ENCODE data around the gene ACOD1. TPM values are rescaled to one million over a fixed set of nuclear protein-coding genes. Genes with fewer than 3 reads are reported as not detected.

The ACOD1 gene
- total RNA-seq, 1 donor from 2014 or later = not detected

GRCh38 chr13:76974618-76974975 lies 26.3 kb downstream of the ACOD1 start:
- Mint-ChIP-seq H3K9me3 (ENCODE audit: low read depth) (no peaks in the 10 kb centered on the region), H3K27me3 (ENCODE audit: low read depth) (peaks cover 27% of the 10 kb centered on the region), H3K4me3 (ENCODE audit: unreplicated experiment) (no peak overlapping the region), H3K4me1 (ENCODE audit: low read depth) (peaks cover 6% of the 10 kb centered on the region), H3K27ac (ENCODE audit: unreplicated experiment) (no peak overlapping the region), H3K36me3 (ENCODE audit: low read depth) (no peaks in the 10 kb centered on the region)
- no peak for DNase-seq (ENCODE audit: low spot score)
- TF ChIP-seq CTCF (IDR thresholded peaks at IDR 0.05) = no peak

GRCh38 chr13:76975863-76976262 lies 27.6 kb downstream of the ACOD1 start:
- H3K27ac Mint-ChIP-seq (ENCODE audit: unreplicated experiment) = no peak overlapping the region
- peaks cover 30% of the 10 kb centered on the region for H3K27me3 Mint-ChIP-seq (ENCODE audit: low read depth)
- no peak for DNase-seq (ENCODE audit: low spot score)
- H3K4me3 Mint-ChIP-seq (ENCODE audit: unreplicated experiment) = no peak overlapping the region
- H3K36me3 Mint-ChIP-seq (ENCODE audit: low read depth) = no peaks in the 10 kb centered on the region
- peaks cover 8% of the 10 kb centered on the region for H3K4me1 Mint-ChIP-seq (ENCODE audit: low read depth)
- H3K9me3 Mint-ChIP-seq (ENCODE audit: low read depth) = no peaks in the 10 kb centered on the region
- TF ChIP-seq CTCF (IDR thresholded peaks at IDR 0.05) = no peak

GRCh38 chr13:76976490-76976889 lies 28.2 kb downstream of the ACOD1 start:
- no peak for DNase-seq (ENCODE audit: low spot score)
- Mint-ChIP-seq H3K36me3 (ENCODE audit: low read depth) (no peaks in the 10 kb centered on the region), H3K4me3 (ENCODE audit: unreplicated experiment) (no peak overlapping the region), H3K9me3 (ENCODE audit: low read depth) (no peaks in the 10 kb centered on the region), H3K27ac (ENCODE audit: unreplicated experiment) (no peak overlapping the region), H3K4me1 (ENCODE audit: low read depth) (peaks cover 8% of the 10 kb centered on the region), H3K27me3 (ENCODE audit: low read depth) (peaks cover 35% of the 10 kb centered on the region)
- no peak for TF ChIP-seq CTCF (IDR thresholded peaks at IDR 0.05)

GRCh38 chr13:76976929-76977328 lies 28.6 kb downstream of the ACOD1 start:
- Mint-ChIP-seq H3K9me3 (ENCODE audit: low read depth) (no peaks in the 10 kb centered on the region), H3K27me3 (ENCODE audit: low read depth) (peaks cover 39% of the 10 kb centered on the region), H3K36me3 (ENCODE audit: low read depth) (no peaks in the 10 kb centered on the region), H3K27ac (ENCODE audit: unreplicated experiment) (no peak overlapping the region), H3K4me3 (ENCODE audit: unreplicated experiment) (no peak overlapping the region), H3K4me1 (ENCODE audit: low read depth) (peaks cover 8% of the 10 kb centered on the region)
- no peak for DNase-seq (ENCODE audit: low spot score)
- TF ChIP-seq CTCF (IDR thresholded peaks at IDR 0.05) = no peak

- DNase-seq (ENCODE audit: low spot score) = no peak
- Mint-ChIP-seq H3K27ac (ENCODE audit: unreplicated experiment) (no peak overlapping the region), H3K4me1 (ENCODE audit: low read depth) (peaks cover 8% of the 10 kb centered on the region), H3K9me3 (ENCODE audit: low read depth) (no peaks in the 10 kb centered on the region), H3K27me3 (ENCODE audit: low read depth) (peaks cover 27% of the 10 kb centered on the region), H3K36me3 (ENCODE audit: low read depth) (no peaks in the 10 kb centered on the region), H3K4me3 (ENCODE audit: unreplicated experiment) (peak overlapping the region; percentile 59)
- TF ChIP-seq CTCF (IDR thresholded peaks at IDR 0.05) = peak; percentile 99
These were observed 31.9 kb downstream of the ACOD1 start for GRCh38 chr13:76980075-76980718.

Data from chondrocyte (in vitro differentiated cells).